ENCODE data around the gene ASAP3.

ASAP3 gene

GRCh38 chr1:23478896-23479665 is 4.9 kb downstream of the ASAP3 start:
- DNase-seq (ENCODE audit: extremely low spot score): no peak
- TF ChIP-seq CTCF (IDR thresholded peaks at IDR 0.05; ENCODE audit: control extremely low read depth, extremely low read depth, low read depth, missing control alignments): no peak
- ChIA-PET POLR2A (no interaction called here), CTCF (interaction anchor here (1.0 to 1.1 kb wide), 3 partner anchors 18 to 186 kb away, joined by 3 read pairs; no protein-coding TSS in a partner anchor)

- ChIA-PET CTCF (no interaction called here), POLR2A (no interaction called here)
- no peak for DNase-seq (ENCODE audit: extremely low spot score)
- no peak for TF ChIP-seq CTCF (IDR thresholded peaks at IDR 0.05; ENCODE audit: control extremely low read depth, extremely low read depth, low read depth, missing control alignments)
These were observed 6.4 kb downstream of the ASAP3 start for GRCh38 chr1:23477359-23478144.

GRCh38 chr1:23475641-23476040 is 8.3 kb downstream of the ASAP3 start:
- no peak for DNase-seq (ENCODE audit: extremely low spot score)
- no peak for TF ChIP-seq CTCF (IDR thresholded peaks at IDR 0.05; ENCODE audit: control extremely low read depth, extremely low read depth, low read depth, missing control alignments)
- POLR2A ChIA-PET: no interaction called here
- CTCF ChIA-PET: no interaction called here

GRCh38 chr1:23475134-23475628 is 8.8 kb downstream of the ASAP3 start:
- CTCF ChIA-PET: interaction anchor here (1.3 kb wide), 1 partner anchor 21 kb away, joined by 6 read pairs; no protein-coding TSS in a partner anchor
- DNase-seq (ENCODE audit: extremely low spot score): no peak
- POLR2A ChIA-PET: no interaction called here
- no peak for TF ChIP-seq CTCF (IDR thresholded peaks at IDR 0.05; ENCODE audit: control extremely low read depth, extremely low read depth, low read depth, missing control alignments)

GRCh38 chr1:23473037-23473800 is 10.8 kb downstream of the ASAP3 start:
- CTCF ChIA-PET: interaction anchor here (1.5 to 1.9 kb wide), 3 partner anchors 10 to 23 kb away, joined by 4 to 8 read pairs (median 4); partner anchors contain the start of gene ASAP3
- POLR2A ChIA-PET: no interaction called here

More at GRCh38 chr1:23473037-23473800, 10.8 kb downstream of the ASAP3 start:
- no peak for TF ChIP-seq CTCF (IDR thresholded peaks at IDR 0.05; ENCODE audit: control extremely low read depth, extremely low read depth, low read depth, missing control alignments)
- DNase-seq (ENCODE audit: extremely low spot score): no peak
